Measurements from ENCODE around the gene FBLN7. TPM values are rescaled to one million over a fixed set of nuclear protein-coding genes. Genes with fewer than 3 reads are reported as not detected.

Gene FBLN7
- total RNA-seq, 1 experiment from 2014 or later = 0.70 TPM

GRCh38 chr2:112133344-112133743, 4.8 kb upstream of the FBLN7 start:
- no peaks in the 10 kb centered on the region for H3K9me2 ChIP-seq (ENCODE audit: insufficient read depth)
- H3K27me3 ChIP-seq (ENCODE audit: insufficient read depth, low read depth) = peaks cover 10% of the 10 kb centered on the region
- ChIA-PET CTCF (no interaction called here), POLR2A (ENCODE audit: unreplicated experiment) (no interaction called here)
- no peaks in the 10 kb centered on the region for H3K9me3 ChIP-seq (ENCODE audit: insufficient read depth, low read depth)
- no peaks in the 10 kb centered on the region for H3K79me2 ChIP-seq (ENCODE audit: low read depth)
- no TSS peak for BruUV-seq (replicated peaks)
- no peak overlapping the region for H3K4me2 ChIP-seq
- no peaks in the 10 kb centered on the region for H4K20me1 ChIP-seq (ENCODE audit: insufficient read depth)
- no peaks in the 10 kb centered on the region; the same call in 1 of the 2 replicates for H3F3A ChIP-seq (ENCODE audit: insufficient read depth, low read depth)
- no peaks in the 10 kb centered on the region for H3K36me3 ChIP-seq (ENCODE audit: low read depth)
- H3K4me3 ChIP-seq = no peak overlapping the region
- no peaks in the 10 kb centered on the region for H3K4me1 ChIP-seq (replicated peaks; ENCODE audit: insufficient read depth)
- no peak overlapping the region for H3K27ac ChIP-seq
- H2AFZ ChIP-seq = no peak overlapping the region
- intact Hi-C loops (cut with micrococcal nuclease; ENCODE audit: unreplicated experiment) = no loop called here
- DNase-seq = no peak
- TF ChIP-seq CTCF (conservative IDR thresholded peaks at IDR 0.05) = no peak

GRCh38 chr2:112134120-112134519, 4.1 kb upstream of the FBLN7 start:
- Histone ChIP-seq H3F3A (ENCODE audit: insufficient read depth, low read depth) (no peaks in the 10 kb centered on the region; the same call in 1 of the 2 replicates), H3K9me2 (ENCODE audit: insufficient read depth) (no peaks in the 10 kb centered on the region), H3K9me3 (ENCODE audit: insufficient read depth, low read depth) (no peaks in the 10 kb centered on the region), H3K36me3 (ENCODE audit: low read depth) (no peaks in the 10 kb centered on the region), H3K4me3 (no peak overlapping the region), H3K27ac (no peak overlapping the region), H2AFZ (no peak overlapping the region), H3K4me1 (replicated peaks; ENCODE audit: insufficient read depth) (no peaks in the 10 kb centered on the region), H3K79me2 (ENCODE audit: low read depth) (no peaks in the 10 kb centered on the region), H3K4me2 (no peak overlapping the region), H3K27me3 (ENCODE audit: insufficient read depth, low read depth) (peaks cover 10% of the 10 kb centered on the region), H4K20me1 (ENCODE audit: insufficient read depth) (no peaks in the 10 kb centered on the region)
- no TSS peak for BruUV-seq (replicated peaks)
- ChIA-PET CTCF (interaction anchor here (0.5 kb wide), 1 partner anchor 295 kb away, joined by 9 read pairs; no protein-coding TSS in a partner anchor), POLR2A (ENCODE audit: unreplicated experiment) (no interaction called here)
- no peak for DNase-seq
- TF ChIP-seq CTCF (conservative IDR thresholded peaks at IDR 0.05) (no peak), EZH2 (IDR thresholded peaks at IDR 0.05; ENCODE audit: low read depth) (no peak)
- intact Hi-C loops (cut with micrococcal nuclease; ENCODE audit: unreplicated experiment) = no loop called here

GRCh38 chr2:112136096-112136495, 2.1 kb upstream of the FBLN7 start:
- Histone ChIP-seq H3K79me2 (ENCODE audit: low read depth) (no peaks in the 10 kb centered on the region), H3K27ac (no peak overlapping the region), H3F3A (ENCODE audit: insufficient read depth, low read depth) (no peaks in the 10 kb centered on the region; the same call in 1 of the 2 replicates), H3K9me3 (ENCODE audit: insufficient read depth, low read depth) (no peaks in the 10 kb centered on the region), H3K9me2 (ENCODE audit: insufficient read depth) (no peaks in the 10 kb centered on the region), H3K4me3 (no peak overlapping the region), H3K27me3 (ENCODE audit: insufficient read depth, low read depth) (peaks cover 10% of the 10 kb centered on the region), H3K4me1 (replicated peaks; ENCODE audit: insufficient read depth) (no peaks in the 10 kb centered on the region), H2AFZ (no peak overlapping the region), H3K36me3 (ENCODE audit: low read depth) (no peaks in the 10 kb centered on the region), H3K4me2 (no peak overlapping the region), H4K20me1 (ENCODE audit: insufficient read depth) (no peaks in the 10 kb centered on the region)
- intact Hi-C loops (cut with micrococcal nuclease; ENCODE audit: unreplicated experiment) = no loop called here
- no TSS peak for BruUV-seq (replicated peaks)
- POLR2A ChIA-PET (ENCODE audit: unreplicated experiment) = no interaction called here
- no peak for TF ChIP-seq EZH2 (IDR thresholded peaks at IDR 0.05; ENCODE audit: low read depth)
- TF ChIP-seq CTCF (conservative IDR thresholded peaks at IDR 0.05) = no peak
- no peak for DNase-seq
- CTCF ChIA-PET = no interaction called here

Measured in PC-9 (cell line).